Measurements from ENCODE around the gene AURKA. TPM values are rescaled to one million over a fixed set of nuclear protein-coding genes. Genes with fewer than 3 reads are reported as not detected.
"Not testable (repeated sequence)": the region's sequence is repeated elsewhere in the genome, so short reads cannot be mapped to it uniquely, and the experiment has no call there.

The AURKA gene
- total RNA-seq, 1 donor from 2014 or later = 8.8 TPM

DNA sequence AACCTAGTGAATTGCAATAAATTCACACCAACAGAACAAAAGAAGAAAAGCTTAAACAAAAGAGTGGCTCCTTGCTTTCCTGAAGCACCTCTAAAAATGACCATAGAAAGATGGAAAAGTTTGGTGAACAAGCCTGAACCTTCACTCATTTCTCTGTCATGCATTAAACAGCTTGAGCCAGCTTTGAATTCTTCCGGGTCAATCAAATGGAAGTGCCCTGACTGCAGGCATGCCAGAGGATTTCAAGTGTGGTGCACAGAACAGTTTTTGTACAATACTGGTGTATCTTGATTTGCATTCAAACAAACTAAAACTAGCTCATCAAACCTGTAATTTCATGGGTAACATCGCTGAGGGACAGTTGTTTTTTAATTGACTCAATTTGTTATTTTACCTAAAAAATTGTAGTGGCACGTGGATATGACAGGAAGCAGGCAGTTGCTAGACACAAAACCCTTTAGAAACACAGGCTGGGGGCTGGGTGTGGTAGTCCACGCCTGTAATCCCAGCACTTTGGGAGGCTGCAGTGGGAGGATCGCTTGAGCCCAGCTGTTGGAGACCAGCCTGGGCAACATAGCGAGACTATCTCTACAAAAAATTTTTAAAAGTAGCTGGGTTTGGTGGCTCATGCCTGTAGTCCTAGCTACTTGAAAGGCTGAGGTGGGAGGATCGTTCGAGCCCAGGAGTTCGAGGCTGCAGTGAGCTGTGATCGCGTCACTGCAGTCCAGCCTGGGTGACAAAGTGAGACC is 29.1 kb upstream of the AURKA start:
- no peak for DNase-seq

DNA sequence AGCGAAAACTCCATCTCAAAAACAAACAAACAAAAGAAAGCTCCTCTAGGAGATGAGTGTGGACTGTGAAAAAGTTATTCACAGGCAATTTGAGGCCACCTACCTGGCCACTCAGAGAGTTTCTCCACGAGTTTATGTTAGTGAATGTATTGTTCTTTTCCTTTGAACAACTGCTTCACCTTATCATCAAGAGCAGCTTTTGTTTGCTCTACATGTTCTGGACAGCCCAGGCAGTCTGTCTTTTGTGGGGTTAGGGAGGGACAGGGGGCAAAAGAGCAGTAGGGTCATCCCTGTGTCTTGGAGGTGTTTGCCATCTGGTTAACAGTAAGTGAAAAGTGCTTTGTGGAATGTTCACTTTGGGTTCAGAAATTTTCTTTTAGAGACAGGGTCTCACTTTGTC is 28.0 kb upstream of the AURKA start:
- no peak for DNase-seq

DNA sequence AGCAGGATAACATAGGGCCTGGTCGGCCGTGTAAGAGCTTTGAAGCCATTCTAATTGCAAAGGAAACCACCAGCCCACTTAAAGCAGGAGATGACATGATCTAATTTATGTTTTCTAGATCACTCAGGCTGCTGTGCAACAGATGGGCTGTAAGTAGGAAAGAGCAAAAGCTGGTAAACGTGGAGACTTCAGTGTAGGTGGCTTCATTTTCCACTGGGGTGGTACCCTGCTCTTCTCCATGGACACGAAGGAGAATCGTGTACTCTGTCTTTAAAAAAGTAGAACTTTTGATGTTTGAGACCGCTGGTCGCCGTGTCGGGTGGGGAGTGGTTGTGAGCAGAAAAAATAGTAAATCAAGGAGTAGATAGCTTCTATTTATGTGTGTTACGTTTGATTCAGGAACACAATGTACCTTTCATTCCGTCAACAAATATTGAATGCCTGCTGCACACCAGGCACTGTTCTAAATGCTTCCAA is 26.4 kb upstream of the AURKA start:
- DNase-seq = no peak

DNA sequence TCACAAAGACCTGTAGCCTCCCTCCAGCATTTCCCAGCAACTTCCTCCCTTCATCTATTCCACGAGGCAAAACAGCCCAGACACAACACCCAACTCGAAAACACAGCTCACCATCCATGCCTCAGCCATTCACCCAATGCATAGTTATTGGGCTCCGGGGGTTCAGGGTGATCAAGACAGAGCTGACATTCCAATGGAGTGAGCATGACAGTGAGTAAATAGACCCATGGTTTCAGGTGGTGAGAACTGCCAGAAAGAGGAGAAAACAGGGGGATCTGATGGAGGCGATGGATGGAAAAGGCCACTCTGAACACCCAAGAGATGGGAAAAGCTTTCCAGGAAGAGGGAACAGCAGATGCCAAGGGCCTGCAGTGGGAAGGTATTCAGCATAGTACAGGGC is 25.9 kb upstream of the AURKA start:
- no peak for DNase-seq

DNA sequence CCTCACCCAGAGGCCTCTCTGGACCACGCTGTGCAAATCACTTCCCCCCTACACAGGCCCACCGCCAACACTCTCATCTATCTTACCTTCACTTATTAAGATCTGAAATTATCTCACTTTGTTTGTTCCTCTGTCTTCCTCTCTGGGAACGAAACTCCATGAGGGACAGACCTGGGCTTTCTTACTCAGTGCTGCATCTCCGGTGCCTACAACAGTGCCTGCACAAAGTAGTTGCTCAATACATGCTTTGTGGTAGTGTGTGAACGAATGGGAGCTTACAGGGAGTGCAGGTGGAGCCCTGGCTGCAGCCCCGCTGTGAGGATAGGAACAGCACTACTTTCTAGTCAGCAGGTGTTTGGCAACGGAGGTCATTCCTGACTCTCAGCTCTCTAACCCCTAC is 25.4 kb upstream of the AURKA start:
- DNase-seq = no peak

DNA sequence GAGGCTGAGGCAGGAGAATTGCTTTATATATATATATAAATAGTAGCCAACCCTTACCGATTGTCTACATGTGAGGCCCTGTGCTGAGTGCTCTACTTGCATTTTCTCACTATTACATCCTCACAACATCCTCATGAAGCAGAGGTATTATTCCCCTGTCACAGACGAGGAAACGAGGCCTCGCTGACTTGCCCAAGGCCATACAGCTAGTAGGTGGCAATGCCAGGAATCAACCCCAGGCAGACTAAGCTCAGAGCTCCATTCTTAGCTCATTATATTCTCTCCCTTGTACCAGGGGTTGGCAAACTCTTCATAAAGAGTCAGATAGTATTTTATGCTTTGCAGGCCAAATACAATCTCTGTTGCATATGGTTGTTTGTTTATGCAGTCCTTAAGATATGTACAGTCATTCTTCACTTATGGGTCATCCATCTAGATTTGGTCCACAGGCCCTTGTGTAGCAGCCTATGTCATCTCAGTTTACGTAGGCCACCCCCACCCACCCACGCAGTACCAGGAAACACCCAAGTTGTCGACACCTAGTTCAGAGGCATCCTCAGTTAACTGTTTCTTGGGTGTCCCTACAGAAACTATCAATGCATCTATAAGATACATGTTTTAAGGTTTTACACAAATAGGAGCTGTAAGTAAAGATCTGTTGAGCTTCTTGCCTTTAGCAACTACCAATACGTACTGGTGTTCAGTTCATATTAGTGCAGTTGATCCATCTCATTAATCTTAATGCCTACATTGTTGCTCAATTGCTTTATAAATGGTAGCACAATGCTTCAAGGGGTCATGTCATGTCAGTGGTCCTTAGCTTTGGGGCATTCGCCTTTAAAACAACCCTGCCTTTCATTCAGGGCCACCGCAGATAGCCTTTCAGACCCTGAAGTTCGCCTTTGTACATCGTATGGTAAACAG is 23.1 kb upstream of the AURKA start:
- no peak for DNase-seq

DNA sequence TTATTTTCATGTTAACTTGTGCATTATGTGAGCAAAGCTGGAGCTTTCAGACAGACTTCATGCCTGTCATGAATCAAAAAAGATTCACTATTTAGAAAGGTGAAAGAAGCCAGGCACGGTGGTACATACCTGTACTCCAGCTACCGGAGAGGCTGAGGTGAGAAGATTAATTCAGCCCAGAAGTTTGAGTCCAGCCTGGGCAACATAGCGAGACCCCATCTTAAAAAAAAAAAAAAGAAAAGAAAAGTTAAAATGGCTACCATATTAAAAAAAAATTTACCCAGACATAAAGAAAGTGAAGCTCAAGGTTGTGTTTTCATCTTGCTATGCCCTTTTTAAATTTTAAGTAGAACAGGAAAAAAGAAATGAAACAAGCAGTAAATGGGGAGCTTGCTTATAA is 20.9 kb upstream of the AURKA start:
- DNase-seq = no peak

DNA sequence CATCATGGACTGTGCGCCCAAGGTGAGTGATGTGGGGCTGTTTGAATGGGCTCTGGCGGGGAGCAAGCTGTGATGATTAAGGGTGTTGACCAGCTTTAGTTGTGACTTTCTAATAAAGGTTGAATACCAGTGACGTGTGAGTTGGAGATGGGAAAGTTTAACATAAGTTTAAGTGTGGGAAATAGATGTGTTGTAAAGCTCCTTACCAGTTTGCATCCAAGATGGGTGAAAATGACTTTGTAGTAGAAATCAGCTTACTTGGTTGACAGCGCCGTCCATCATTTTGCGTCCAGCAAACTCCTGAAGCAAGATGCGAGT is 20.4 kb upstream of the AURKA start:
- no peak for DNase-seq

DNA sequence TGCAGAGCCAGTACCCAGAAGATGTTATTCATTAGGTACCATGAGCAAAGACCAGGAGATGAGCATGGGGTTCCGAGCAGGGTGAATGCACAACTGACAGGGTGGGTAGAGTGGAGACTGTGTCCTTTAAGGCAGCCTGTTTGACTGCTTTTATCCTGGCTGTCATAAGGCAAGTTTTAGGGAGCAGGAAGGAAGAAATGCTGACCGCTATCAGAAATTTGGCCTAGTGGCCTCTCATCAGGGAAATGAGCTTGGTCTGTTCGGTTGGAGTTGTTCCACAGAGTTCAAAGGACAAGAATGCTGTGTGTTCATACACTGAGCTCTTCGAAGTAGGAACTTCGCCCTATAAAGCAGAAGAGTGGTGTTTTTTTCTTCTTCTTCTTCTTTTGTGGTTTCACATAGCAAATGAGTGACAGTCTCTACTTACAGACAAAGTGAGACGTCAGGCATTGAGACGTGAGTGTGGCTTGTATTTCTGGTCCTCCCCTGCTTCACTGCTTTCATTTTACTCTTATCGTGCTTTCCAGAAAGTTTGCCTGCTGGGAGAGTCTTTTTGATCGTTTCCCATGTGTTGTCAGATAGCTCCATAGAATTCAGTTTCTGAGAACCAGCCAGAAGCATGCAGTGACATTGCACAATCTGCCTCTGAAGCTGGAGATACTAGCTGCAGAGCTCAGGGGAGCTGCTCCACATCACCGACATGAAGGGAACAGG is 19.9 kb upstream of the AURKA start, which contains the start of gene CASS4:
Gene CASS4 (plus strand): TSS at position 502 of the 714 bp plus-strand sequence. CDS start 199 bp downstream, at position 701.
- no peak for DNase-seq

DNA sequence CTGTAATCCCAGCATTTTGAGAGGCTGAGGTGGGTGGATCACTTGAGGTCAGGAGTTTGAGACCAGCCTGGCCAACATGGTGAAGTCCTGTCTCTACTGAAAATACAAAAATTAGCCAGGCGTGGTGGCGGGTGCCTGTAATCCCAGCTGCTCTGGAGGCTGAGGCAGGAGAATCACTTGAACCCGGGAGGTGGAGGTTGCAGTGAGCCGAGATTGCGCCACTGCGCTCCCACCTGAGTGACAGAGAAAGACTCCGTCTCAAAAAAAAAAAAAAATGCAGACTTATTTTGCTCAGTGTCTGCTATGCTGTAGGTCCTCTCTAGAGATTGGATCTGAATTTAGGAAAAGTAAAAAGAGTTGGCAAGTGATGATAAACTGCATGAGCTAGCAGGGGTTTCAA is 19.3 kb upstream of the AURKA start:
- DNase-seq = not testable (repeated sequence)

DNA sequence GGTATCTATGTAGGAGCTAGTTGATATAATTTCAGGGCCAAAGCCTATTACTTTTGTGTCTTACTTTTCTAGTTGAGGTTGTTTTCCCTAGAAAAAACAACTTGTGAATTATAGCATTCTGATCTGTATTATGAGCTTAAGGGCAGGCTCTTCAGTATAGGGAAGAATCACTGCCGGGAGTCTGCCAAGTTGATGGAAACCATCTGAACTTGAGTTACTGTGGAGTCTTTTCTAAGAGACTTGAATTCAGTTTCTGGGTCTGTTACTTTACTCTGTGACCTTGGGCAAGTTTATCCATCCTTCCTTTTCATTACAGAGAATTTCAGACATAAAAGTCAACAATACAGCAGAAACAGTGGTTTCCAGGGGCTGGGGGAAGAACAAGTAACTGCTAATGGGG is 17.9 kb upstream of the AURKA start:
- no peak for DNase-seq

DNA sequence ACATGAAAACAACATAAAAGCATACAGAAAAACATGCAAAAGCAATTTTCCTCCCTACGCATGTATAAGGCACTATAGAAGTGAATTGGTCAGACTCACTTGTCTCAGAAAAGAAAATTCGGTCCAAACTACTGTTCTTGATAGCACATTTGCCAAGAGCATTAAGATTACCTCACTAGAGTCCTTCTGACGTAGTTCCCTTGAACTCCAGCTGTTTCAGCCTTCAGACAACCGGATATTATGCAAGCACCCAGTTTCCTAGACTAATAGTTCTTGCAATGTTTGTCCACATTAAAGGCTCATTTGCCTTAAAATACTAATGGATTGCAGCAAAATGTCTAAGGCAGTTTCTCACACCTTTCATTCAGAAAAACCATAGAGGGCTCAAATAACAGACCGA is 17.5 kb upstream of the AURKA start:
- DNase-seq = no peak

DNA sequence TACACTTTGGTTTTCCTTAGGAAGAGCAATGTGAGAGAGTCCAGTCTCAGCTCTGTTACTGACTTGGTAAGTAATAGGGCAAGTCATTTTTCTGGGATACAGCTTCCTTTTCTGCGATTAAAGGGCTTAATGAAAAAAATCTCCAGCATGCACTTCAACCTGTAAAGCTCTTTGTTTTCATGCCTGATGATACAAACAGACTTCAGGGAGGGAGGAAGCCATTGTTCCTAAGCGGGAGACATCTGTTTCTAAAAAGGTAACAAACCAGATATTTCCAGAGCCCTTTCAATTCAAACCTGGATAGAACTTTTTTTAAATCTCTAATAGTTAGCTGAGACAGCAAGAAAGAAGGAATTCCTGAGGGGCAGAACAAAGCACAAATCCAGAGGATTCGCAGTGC is 14.9 kb upstream of the AURKA start:
- DNase-seq = no peak

DNA sequence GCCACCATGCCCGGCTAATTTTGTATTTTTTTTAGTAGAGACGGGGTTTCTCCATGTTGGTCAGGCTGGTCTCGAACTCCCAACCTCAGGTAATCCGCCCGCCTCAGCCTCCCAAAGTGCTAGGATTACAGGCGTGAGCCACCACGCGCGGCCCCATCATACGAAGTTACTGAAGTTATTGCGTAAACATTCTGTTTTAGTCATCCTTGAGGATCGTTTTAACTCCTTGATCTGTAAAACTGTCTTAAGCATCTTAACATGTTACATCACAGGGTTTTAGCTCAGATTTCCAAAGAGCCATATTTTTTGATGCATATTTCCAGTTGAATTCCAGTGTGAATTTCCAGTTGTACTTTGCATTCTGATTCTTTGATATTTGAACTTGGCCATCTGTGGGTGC is 13.3 kb upstream of the AURKA start:
- not testable (repeated sequence) for DNase-seq

DNA sequence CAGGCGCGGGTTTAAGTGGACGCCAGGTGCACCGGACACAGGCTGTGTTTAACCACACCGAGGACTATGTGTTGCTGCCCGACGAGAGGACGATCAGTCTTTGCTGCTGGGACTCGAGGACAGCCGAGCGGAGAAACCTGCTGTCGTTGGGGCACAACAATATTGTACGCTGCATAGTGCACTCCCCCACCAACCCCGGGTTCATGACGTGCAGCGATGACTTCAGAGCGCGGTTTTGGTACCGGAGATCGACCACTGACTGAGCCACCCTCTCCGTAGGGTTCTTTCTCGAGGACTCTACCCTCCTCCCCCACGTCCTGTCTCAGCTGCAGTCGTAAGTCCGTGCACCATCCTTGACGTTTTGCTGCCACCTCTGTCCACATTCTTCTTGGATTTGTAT is 11.4 kb upstream of the AURKA start:
- no peak for DNase-seq

DNA sequence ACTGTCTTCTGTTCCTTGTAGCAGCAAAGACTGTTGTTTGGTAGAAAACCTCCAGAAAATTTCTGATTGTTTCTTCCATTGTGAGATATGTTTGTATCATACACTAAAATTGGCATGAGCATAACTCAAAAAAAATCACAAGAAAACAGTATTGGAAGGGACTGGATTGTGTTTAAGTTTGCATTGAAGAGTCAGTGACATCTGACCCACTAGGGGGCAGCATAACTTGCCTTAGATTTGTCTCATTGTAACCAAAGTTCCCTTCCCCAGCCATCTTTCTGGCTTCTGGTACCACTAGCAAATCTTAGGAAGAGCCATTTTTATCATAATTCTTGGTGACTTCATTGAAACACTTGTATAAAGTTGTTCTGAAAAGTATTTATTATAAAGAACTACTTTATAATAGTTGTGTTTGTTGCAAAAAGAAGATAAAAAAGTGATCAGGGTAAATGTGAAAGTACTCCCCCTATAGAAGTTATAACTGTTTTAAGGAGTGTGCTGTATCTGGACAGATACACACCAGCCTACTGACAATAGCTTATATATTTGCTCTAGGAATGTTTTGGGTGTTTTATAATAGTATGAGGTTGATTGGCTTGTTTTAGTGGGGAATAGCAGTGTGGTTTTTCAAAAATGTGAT is 8.1 kb upstream of the AURKA start:
- peak; percentile 88 for DNase-seq

DNA sequence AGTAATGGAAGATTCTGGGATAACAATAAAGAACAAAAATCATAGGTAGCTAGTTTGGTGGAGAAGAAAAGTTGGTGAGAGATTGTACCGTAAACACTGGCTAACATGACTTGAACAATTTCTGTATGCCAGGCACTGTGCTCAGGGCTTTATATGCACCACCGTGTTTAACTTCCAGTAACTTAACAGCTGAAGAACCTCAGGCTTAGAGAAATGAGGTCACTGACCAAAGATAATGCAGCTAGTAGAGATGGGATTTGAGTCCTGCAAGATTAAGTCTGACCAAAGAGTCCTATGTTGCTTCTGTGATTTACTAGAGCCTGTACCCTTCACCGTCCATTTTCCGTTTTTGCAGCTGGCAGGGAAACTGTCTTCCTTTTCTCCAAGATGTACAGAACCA is 3.2 kb upstream of the AURKA start:
- peak; percentile 16 for DNase-seq

DNA sequence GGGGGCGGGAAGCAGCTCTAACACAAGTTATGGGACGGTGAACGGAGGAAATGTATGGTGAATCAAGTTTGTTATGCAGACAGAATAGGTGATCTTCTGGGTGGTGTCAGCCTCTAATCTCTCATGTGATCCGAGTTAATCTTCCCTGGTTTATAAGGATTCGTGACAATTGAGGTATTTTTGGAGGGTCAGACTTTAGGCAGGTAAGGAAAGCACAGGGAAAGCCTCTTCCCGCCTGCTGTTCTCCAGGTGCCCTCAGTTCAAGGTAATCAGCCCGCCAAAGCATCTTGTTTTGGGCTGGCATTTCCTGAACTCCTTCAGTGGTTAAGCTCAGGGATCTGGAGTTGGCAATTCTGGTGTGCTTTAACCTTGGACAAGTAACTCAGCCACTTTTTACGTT is 1.6 kb upstream of the AURKA start:
- no peak for DNase-seq

DNA sequence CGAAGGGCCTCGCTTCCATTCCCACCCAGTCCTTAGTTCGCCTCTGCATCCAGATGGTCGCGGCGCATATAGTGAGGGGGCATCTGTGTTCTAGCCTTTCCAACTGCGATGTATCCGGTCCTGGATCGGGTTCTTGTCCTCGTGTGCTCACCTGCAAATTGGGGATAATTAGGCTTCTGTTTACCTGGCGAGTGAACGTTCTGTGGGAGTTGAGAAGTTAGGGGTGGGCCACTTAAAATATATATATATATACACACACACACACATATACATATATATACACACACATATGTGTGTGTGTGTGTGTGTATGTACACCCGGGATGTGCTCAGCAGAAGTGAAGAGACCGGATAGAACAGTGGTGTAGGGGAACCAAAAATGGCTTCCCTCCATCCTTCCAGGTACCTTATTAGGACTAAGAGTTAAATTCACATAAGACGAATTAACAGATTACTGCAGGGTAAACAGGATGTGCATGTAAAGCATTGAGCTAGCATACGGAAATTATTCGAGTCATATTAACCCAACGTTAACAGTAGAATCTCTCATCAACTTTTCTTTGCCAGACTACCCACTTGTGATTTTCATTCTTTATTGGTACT is 967 bp upstream of the AURKA start:
- DNase-seq = no peak

DNA sequence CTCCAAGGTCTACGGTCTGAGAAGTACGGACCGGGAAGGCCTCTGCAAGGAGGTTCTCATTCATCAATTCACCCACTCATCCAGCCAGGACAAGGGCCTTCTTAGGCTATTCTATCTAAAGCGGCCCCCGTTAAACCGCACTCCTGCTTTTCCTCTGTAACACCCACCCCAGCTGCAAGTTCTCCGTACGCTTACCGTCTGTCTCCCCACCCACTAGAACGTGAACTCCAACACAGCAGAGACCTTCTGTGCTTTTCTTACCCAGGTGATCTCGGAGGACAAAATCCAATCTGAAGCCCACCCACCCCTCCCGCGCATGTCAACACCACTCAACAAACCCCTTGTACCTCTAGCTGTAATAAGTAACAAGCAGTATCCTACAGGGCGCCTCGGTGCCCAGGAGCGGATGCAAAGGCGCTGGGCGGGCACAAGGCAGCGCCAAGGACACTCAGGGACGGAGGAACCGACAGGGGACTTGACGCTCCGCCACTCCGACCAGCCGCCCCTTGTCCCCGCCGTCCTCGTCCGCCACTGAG is 351 bp downstream of the AURKA start:
- no peak for DNase-seq

DNA sequence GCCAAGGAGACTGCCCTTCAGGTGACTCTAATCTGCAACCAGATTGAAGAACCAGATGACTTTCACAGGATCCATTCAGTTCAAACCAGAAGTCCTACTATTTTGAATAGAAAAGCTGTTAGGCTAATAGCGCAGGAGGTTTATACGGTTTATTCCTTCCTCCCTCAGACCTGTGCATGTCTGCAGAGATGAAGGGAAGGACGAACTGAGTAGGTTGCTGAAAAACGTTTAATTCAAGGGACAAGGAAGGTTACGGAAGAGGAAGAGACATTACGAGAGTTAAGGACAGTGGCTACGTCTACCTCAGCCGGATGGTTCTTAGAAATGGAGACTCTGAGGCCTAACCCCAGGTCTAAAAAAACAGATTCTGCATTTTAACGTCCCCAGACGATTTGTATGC is 978 bp downstream of the AURKA start:
- no peak for DNase-seq

DNA sequence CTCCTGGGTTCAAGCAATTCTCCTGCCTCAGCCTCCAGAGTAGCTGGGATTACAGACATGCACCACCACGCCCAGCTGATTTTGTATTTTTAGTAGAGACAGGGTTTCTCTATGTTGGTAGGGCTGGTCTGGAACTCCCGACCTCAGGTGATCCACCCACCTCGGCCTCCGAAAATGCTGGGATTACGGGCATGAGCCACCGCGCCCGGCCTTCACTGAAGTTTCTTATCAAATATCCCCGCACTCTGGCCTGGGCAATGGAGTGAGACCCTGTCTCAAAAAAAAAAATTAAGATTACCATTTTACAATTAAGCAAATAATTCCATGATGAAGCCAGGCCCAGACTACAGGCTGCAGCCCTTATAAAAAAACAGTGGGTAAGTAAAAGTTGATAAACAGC is 1.6 kb downstream of the AURKA start:
- not testable (repeated sequence) for DNase-seq

Data from tongue (tissue), 2 donors.